CD4-positive, alpha-beta memory T cell (primary cell): Measurements from ENCODE around the gene PNCK. TPM values are rescaled to one million over a fixed set of nuclear protein-coding genes. Genes with fewer than 3 reads are reported as not detected.

Experiments used
- CTCF ChIA-PET: fragments of 350-600 bp; sonication (Branson Sonifier 250); formaldehyde crosslinking; loops from one replicate; lab custom pipeline; 2021; ENCODE audit warnings: inconsistent platforms; ENCODE audit not compliant: partially characterized antibody; lab: Charles Lee
- POLR2A ChIA-PET: fragments of 350-600 bp; sonication (Branson Sonifier 250); formaldehyde crosslinking; loops from one replicate; lab custom pipeline; 2021; ENCODE audit not compliant: partially characterized antibody; lab: Charles Lee
- DNase-seq, 5 donors: peaks; one replicate each; pipeline versions ENCODE4 v3.0.0 to v3.0.0-alpha.2; 2020 to 2022; ENCODE audit warnings: mixed read lengths in 1 of 5
- H3K27ac ChIP-seq: one replicate; pipeline ENCODE4 v1.7.0; 2013; ENCODE audit warnings: low read depth, low read length
- H3K27me3 ChIP-seq: 2 replicates; pipeline ENCODE4 v1.7.0; 2013; ENCODE audit warnings: mild to moderate bottlenecking, low read length, moderate library complexity; ENCODE audit not compliant: insufficient read depth
- H3K36me3 ChIP-seq: 2 replicates; pipeline ENCODE4 v1.7.0; 2013; ENCODE audit warnings: mild to moderate bottlenecking, low read length, moderate library complexity; ENCODE audit not compliant: insufficient read depth
- H3K4me1 ChIP-seq: 2 replicates; pipeline ENCODE4 v1.7.0; 2013; ENCODE audit warnings: mild to moderate bottlenecking, low read length, moderate library complexity; ENCODE audit not compliant: insufficient read depth
- H3K4me3 ChIP-seq, 2 donors: one replicate each; pipeline ENCODE4 v1.7.0; 2013; ENCODE audit warnings: low read length in 2 of 2, mild to moderate bottlenecking in 1 of 2
- H3K9me3 ChIP-seq, 2 donors: one replicate each; pipeline ENCODE4 v1.7.0; 2013; ENCODE audit warnings: low read length in 2 of 2, control low read depth in 1 of 2; ENCODE audit not compliant: control insufficient read depth in 1 of 2
- H3K27ac Mint-ChIP-seq, 7 donors: one replicate each; pipeline ENCODE4 v1.8.0; 2020 to 2021; ENCODE audit warnings: mixed read lengths in 7 of 7, mild to moderate bottlenecking in 6 of 7, inconsistent platforms in 3 of 7, moderate library complexity in 3 of 7
- H3K27me3 Mint-ChIP-seq, 2 donors: one replicate each; pipeline ENCODE4 v1.8.0; 2020 to 2021; ENCODE audit warnings: mixed read lengths in 2 of 2
- H3K36me3 Mint-ChIP-seq, 2 donors: one replicate each; pipeline ENCODE4 v1.8.0; 2020 to 2021; ENCODE audit warnings: mixed read lengths in 2 of 2, inconsistent platforms in 1 of 2, mild to moderate bottlenecking in 1 of 2
- H3K4me1 Mint-ChIP-seq, 4 donors: one replicate each; pipeline ENCODE4 v1.8.0; 2020 to 2021; ENCODE audit warnings: mixed read lengths in 4 of 4, mild to moderate bottlenecking in 1 of 4
- H3K4me3 Mint-ChIP-seq, 8 donors: one replicate each; pipeline ENCODE4 v1.8.0; 2020 to 2021; ENCODE audit warnings: mixed read lengths in 8 of 8, mild to moderate bottlenecking in 7 of 8, moderate library complexity in 6 of 8, inconsistent platforms in 3 of 8
- H3K9me3 Mint-ChIP-seq, 8 donors: one replicate each; pipeline ENCODE4 v1.8.0; 2020 to 2021; ENCODE audit warnings: mixed read lengths in 8 of 8, mild to moderate bottlenecking in 5 of 8, inconsistent platforms in 3 of 8, moderate library complexity in 1 of 8
- intact Hi-C: fragments of 100-400 bp; cut with micrococcal nuclease; formaldehyde crosslinking; loops from one replicate; pipeline ENCODE4 v1.15.1; 2023
- polyA plus RNA-seq, 2 donors: library from polyadenylated mRNA; unstranded; fragments of 300-500 nt; fragmentation: Illumina TruSeq; gene quantifications; one replicate each; pipeline ENCODE4 v1.2.3, GENCODE V29; 2021
- total RNA-seq, 2 experiments: library from RNA; stranded (reverse); gene quantifications; one replicate each; pipeline ENCODE4 v1.2.3, GENCODE V29; 2021

PNCK gene
- total and polyA plus RNA-seq, 4 experiments from 2014 or later, result not detected

DNA sequence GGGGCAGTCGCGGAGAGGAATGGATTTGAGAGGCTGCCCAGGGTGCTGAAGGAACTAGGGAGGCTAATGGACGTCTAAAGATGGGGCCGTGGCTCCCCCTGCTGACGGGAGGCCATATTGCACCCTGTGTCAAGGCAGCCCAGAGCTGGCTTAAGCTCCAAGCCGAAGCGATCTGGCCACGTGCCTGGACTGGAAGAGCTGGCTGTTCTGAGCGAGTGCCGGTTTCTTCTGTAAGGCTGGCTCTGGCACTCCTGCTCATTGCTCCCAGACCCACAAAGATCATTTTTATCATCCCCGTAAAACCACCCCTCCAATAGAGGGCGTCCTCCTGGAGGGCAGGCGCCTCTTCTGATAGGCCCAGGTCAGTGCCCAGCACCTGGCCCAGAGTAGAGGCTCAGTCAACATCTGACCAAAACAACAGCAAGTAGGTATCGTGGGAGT is 5.6 kb downstream of the PNCK start:
- Histone ChIP-seq H3K9me3 (no peaks in the 10 kb centered on the region), H3K27ac (no peak overlapping the region), H3K4me3 (no peak overlapping the region), H3K27me3 (no peaks in the 10 kb centered on the region), H3K4me1 (no peaks in the 10 kb centered on the region), H3K36me3 (no peaks in the 10 kb centered on the region)
- peak overlapping the region in 4 of 7 donors; percentile 37 to 76 (median 66) for H3K27ac Mint-ChIP-seq
- peaks cover 3 to 14% (median 9%) of the 10 kb centered on the region in 4 donors for H3K4me1 Mint-ChIP-seq
- H3K4me3 Mint-ChIP-seq, result peak overlapping the region; percentile 70 to 90 (median 78)
- H3K27me3 Mint-ChIP-seq, result peaks cover 2 to 9% of the 10 kb centered on the region in 2 donors
- DNase-seq, result peak; percentile 63 to 74 (median 67)
- intact Hi-C loops, result loop anchor here (1.0 to 2.0 kb wide), 4 partner anchors 114 to 727 kb away; no protein-coding TSS in a partner anchor
- no peaks in the 10 kb centered on the region for H3K9me3 Mint-ChIP-seq
- POLR2A ChIA-PET, result interaction anchor here (1.0 to 1.1 kb wide), 2 partner anchors 113 to 635 kb away, joined by 3 read pairs; no protein-coding TSS in a partner anchor
- CTCF ChIA-PET, result interaction anchor here (0.6 to 5.4 kb wide), 22 partner anchors 11 to 726 kb away, joined by 3 to 60 read pairs (median 7); no protein-coding TSS in a partner anchor
- no peaks in the 10 kb centered on the region for H3K36me3 Mint-ChIP-seq

DNA sequence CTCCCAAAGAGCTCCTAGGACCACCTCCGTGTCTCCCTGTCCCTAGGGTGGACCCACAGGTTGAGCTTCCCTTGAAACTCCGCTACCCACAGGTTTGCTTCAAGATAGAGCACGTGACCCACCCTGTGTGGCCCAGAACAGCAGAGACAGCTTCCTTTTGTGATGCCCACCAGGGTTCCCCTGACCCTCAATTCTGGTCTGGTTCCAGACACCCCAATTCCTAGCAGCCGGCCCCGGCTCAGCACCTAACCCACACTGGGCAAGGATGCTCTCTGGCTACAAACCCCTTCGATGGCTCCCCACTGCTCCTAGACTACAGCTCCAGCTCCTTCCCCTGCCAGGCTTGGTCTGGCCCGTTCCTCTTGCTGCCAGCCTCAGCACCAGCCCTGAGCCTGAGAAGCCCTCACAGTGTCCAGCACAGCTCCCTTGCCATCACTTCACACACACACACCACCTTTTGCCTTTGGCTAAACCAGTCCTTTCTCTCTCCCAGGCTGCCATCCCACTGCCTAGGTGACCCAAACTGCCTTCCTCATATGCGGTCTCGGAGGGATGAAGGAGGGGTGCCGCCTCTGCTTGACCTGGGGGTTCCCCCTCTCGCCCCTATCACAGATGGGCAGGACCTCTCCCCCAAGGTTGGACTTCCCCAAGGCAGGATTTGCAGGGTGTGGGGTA is 6.2 kb downstream of the PNCK start:
- H3K4me1 ChIP-seq, result no peaks in the 10 kb centered on the region
- intact Hi-C loops, result no loop called here
- no peak for DNase-seq
- peaks cover 0 to 7% of the 10 kb centered on the region in 2 donors for H3K27me3 Mint-ChIP-seq
- no peaks in the 10 kb centered on the region for H3K27me3 ChIP-seq
- no peaks in the 10 kb centered on the region for H3K9me3 Mint-ChIP-seq
- no peaks in the 10 kb centered on the region for H3K36me3 Mint-ChIP-seq
- CTCF ChIA-PET, result interaction anchor here (0.7 to 5.4 kb wide), 27 partner anchors 8 to 726 kb away, joined by 3 to 60 read pairs (median 5); no protein-coding TSS in a partner anchor
- POLR2A ChIA-PET, result interaction anchor here (1.0 kb wide), 1 partner anchor 635 kb away, joined by 3 read pairs; no protein-coding TSS in a partner anchor
- no peaks in the 10 kb centered on the region for H3K9me3 ChIP-seq
- no peak overlapping the region for H3K27ac ChIP-seq
- no peaks in the 10 kb centered on the region for H3K36me3 ChIP-seq
- H3K4me1 Mint-ChIP-seq, result peaks cover 3 to 13% (median 8%) of the 10 kb centered on the region in 4 donors
- no peak overlapping the region for H3K4me3 ChIP-seq
- H3K27ac Mint-ChIP-seq, result peak overlapping the region in 4 of 7 donors; percentile 56 to 77 (median 76)
- peak overlapping the region; percentile 70 to 90 (median 78) for H3K4me3 Mint-ChIP-seq

GRCh38 chrX:153665726-153666306 is 7.8 kb downstream of the PNCK start:
- Histone ChIP-seq H3K4me3 (no peak overlapping the region), H3K9me3 (no peaks in the 10 kb centered on the region), H3K27me3 (no peaks in the 10 kb centered on the region), H3K36me3 (no peaks in the 10 kb centered on the region), H3K27ac (no peak overlapping the region), H3K4me1 (no peaks in the 10 kb centered on the region)
- intact Hi-C loops, result no loop called here
- Mint-ChIP-seq H3K27ac (no peak overlapping the region), H3K4me1 (peaks cover 7 to 18% (median 9%) of the 10 kb centered on the region in 4 donors), H3K36me3 (no peaks in the 10 kb centered on the region), H3K27me3 (peaks cover 0 to 8% of the 10 kb centered on the region in 2 donors), H3K9me3 (no peaks in the 10 kb centered on the region), H3K4me3 (no peak overlapping the region)
- CTCF ChIA-PET, result interaction anchor here (0.7 to 5.4 kb wide), 9 partner anchors 9 to 707 kb away, joined by 3 to 60 read pairs (median 4); partner anchors contain the start of gene SLC6A8
- no peak for DNase-seq
- POLR2A ChIA-PET, result no interaction called here

DNA sequence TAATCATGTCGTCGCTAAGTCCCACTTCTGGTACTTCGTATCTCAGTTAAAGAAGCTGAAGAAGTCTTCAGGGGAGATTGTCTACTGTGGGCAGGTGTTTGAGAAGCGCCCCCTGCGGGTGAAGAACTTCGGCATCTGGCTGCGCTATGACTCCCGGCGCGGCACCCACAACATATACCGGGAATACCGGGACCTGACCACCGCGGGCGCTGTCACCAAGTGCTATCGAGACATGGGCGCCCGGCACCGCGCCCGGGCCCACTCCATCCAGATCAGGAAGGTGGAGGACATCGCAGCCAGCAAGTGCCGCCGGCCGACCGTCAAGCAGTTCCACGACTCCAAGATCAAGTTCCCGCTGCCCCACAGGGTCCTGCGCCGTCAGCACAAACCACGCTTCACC is 11.3 kb downstream of the PNCK start:
- CTCF ChIA-PET, result interaction anchor here (0.6 to 5.3 kb wide), 16 partner anchors 9 to 721 kb away, joined by 3 to 35 read pairs (median 4); no protein-coding TSS in a partner anchor
- Histone ChIP-seq H3K4me3 (no peak overlapping the region), H3K4me1 (no peaks in the 10 kb centered on the region), H3K27me3 (no peaks in the 10 kb centered on the region), H3K36me3 (no peaks in the 10 kb centered on the region), H3K27ac (no peak overlapping the region), H3K9me3 (no peaks in the 10 kb centered on the region)
- peak overlapping the region; percentile 20 to 75 (median 68) for H3K4me3 Mint-ChIP-seq
- H3K9me3 Mint-ChIP-seq, result peaks cover 0 to 1% (median 0%) of the 10 kb centered on the region in 8 donors
- peaks cover 0 to 1% of the 10 kb centered on the region in 2 donors for H3K27me3 Mint-ChIP-seq
- intact Hi-C loops, result loop anchor here (1.0 kb wide), 4 partner anchors 52 to 721 kb away; no protein-coding TSS in a partner anchor
- peaks cover 0 to 9% (median 3%) of the 10 kb centered on the region in 4 donors for H3K4me1 Mint-ChIP-seq
- POLR2A ChIA-PET, result no interaction called here
- DNase-seq, result peak; percentile 54 to 63 (median 56)
- H3K36me3 Mint-ChIP-seq, result no peaks in the 10 kb centered on the region
- H3K27ac Mint-ChIP-seq, result no peak overlapping the region

DNA sequence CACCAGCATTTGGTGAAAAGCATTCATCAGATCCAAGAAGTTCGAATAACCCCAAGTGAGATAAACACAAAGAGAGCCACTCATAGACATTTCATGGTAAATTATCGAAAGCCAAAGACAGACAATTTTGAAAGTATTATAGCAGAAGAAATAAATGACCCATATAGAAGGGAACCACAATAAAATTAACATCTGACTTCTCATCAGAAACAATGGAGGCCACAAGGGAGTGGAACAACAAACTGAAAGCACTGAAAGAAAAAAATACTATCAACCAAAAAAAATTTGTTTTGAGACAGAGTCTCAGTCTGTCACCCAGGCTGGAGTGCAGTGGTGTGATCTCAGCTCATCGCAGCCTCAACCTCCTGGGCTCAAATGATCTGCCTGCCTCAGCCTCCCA is 14.3 kb downstream of the PNCK start:
- ChIA-PET CTCF (interaction anchor here (1.6 to 5.3 kb wide), 2 partner anchors 49 to 120 kb away, joined by 6 to 35 read pairs; no protein-coding TSS in a partner anchor), POLR2A (no interaction called here)
- Histone ChIP-seq H3K9me3 (no peaks in the 10 kb centered on the region), H3K27me3 (no peaks in the 10 kb centered on the region), H3K4me1 (no peaks in the 10 kb centered on the region), H3K4me3 (no peak overlapping the region), H3K27ac (no peak overlapping the region), H3K36me3 (no peaks in the 10 kb centered on the region)
- H3K27ac Mint-ChIP-seq, result no peak overlapping the region
- intact Hi-C loops, result no loop called here
- no peaks in the 10 kb centered on the region for H3K36me3 Mint-ChIP-seq
- H3K4me1 Mint-ChIP-seq, result peaks cover 0 to 9% (median 3%) of the 10 kb centered on the region in 4 donors
- DNase-seq, result no peak
- H3K4me3 Mint-ChIP-seq, result no peak overlapping the region
- H3K9me3 Mint-ChIP-seq, result peaks cover 0 to 1% (median 0%) of the 10 kb centered on the region in 8 donors
- peaks cover 0 to 1% of the 10 kb centered on the region in 2 donors for H3K27me3 Mint-ChIP-seq

- DNase-seq, result no peak
- H3K36me3 ChIP-seq, result no peaks in the 10 kb centered on the region
- Mint-ChIP-seq H3K27me3 (peaks cover 0 to 1% of the 10 kb centered on the region in 2 donors), H3K4me1 (peaks cover 0 to 4% (median 1%) of the 10 kb centered on the region in 4 donors), H3K36me3 (no peaks in the 10 kb centered on the region), H3K4me3 (no peak overlapping the region), H3K27ac (no peak overlapping the region), H3K9me3 (peaks cover 0 to 6% (median 0%) of the 10 kb centered on the region in 8 donors)
- no peaks in the 10 kb centered on the region for H3K9me3 ChIP-seq
- POLR2A ChIA-PET, result no interaction called here
- no peaks in the 10 kb centered on the region for H3K27me3 ChIP-seq
- CTCF ChIA-PET, result interaction anchor here (0.7 to 2.8 kb wide), 5 partner anchors 8 to 117 kb away, joined by 3 to 13 read pairs (median 4); no protein-coding TSS in a partner anchor
- intact Hi-C loops, result no loop called here
- no peaks in the 10 kb centered on the region for H3K4me1 ChIP-seq
- no peak overlapping the region for H3K27ac ChIP-seq
- no peak overlapping the region for H3K4me3 ChIP-seq
Measured at GRCh38 chrX:153657161-153657560, 16.5 kb downstream of the PNCK start.
